Measurements from ENCODE around the gene NAA38. TPM values are rescaled to one million over a fixed set of nuclear protein-coding genes. Genes with fewer than 3 reads are reported as not detected.

NAA38 gene, protein sequence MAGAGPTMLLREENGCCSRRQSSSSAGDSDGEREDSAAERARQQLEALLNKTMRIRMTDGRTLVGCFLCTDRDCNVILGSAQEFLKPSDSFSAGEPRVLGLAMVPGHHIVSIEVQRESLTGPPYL
- total RNA-seq (2014; rRNA removed; shearing (Covaris generic)): 17.1 and 24.0 TPM in 2 replicates
- polyA plus RNA-seq (2016; fragmentation: Nextera tagmentation; extraction: Ambion mirVana): 74.8 and 78.5 TPM in 2 replicates
- long read RNA-seq, transcript NAA38-201 (2 exons, 999 nt): minor isoform, 9 of 28 reads
- long read RNA-seq, transcript NAA38-205 (3 exons, 852 nt): major isoform, 13 of 28 reads
- long read RNA-seq, partial matches to known transcripts: 1 of 28 reads
- long read RNA-seq, other reads (novel, unspliced or antisense): 1 of 28 reads

DNA sequence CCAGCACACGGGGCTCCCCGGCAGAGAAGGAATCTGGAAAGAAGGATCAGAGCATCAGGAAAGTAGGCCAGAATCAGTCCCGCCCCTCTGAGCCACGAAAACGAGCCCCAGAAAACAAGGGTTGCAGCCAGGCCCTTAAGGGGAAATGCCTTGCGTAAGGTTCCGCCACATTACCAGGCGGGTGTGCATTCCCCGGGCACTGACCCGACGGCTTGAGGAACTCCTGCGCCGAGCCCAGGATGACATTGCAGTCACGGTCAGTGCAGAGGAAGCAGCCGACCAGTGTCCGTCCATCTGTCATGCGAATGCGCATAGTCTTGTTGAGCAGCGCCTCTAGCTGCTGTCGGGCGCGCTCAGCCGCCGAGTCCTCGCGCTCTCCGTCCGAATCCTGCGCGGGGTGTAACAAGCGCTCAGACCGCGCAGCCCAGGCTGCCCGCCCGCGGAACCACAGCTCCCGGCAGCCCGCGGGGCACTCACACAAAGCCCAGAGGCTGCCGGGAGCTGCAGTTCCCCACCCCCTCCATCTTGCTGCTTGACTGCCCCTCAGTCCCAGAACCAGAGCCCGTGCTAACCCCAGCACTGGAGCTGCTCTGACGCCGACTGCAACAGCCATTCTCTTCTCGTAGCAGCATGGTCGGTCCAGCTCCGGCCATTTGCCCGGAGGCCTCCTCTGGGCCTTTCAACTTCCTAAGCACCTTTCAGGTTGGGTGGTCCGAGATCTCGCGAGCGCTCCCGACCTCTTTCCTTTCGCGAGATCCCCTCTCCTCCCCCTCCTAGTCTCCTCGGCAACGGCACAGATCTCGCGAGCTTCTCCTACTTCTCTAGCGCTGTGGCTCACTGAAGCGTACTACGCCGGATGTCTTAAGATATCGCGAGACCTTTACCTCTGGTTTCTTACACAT is at the start of gene NAA38:
Gene NAA38 (minus strand): TSS at position 749 of the 902 bp plus-strand sequence. CDS start 96 bp downstream, at position 653.
- no peak for TF ChIP-seq STAT1 (IDR thresholded peaks at IDR 0.05; ENCODE audit: unreplicated experiment)
- TF ChIP-seq, protein P1, sequence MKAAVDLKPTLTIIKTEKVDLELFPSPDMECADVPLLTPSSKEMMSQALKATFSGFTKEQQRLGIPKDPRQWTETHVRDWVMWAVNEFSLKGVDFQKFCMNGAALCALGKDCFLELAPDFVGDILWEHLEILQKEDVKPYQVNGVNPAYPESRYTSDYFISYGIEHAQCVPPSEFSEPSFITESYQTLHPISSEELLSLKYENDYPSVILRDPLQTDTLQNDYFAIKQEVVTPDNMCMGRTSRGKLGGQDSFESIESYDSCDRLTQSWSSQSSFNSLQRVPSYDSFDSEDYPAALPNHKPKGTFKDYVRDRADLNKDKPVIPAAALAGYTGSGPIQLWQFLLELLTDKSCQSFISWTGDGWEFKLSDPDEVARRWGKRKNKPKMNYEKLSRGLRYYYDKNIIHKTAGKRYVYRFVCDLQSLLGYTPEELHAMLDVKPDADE (IDR thresholded peaks at IDR 0.05): peak; percentile 87
- no peak for TF ChIP-seq POLR2AphosphoS5 (IDR thresholded peaks at IDR 0.05; ENCODE audit: low read depth)
- TF ChIP-seq CREB1 (CRISPR knock-in tag; IDR thresholded peaks at IDR 0.05; ENCODE audit: low read depth): peak; percentile 53
- TF ChIP-seq, protein P2, sequence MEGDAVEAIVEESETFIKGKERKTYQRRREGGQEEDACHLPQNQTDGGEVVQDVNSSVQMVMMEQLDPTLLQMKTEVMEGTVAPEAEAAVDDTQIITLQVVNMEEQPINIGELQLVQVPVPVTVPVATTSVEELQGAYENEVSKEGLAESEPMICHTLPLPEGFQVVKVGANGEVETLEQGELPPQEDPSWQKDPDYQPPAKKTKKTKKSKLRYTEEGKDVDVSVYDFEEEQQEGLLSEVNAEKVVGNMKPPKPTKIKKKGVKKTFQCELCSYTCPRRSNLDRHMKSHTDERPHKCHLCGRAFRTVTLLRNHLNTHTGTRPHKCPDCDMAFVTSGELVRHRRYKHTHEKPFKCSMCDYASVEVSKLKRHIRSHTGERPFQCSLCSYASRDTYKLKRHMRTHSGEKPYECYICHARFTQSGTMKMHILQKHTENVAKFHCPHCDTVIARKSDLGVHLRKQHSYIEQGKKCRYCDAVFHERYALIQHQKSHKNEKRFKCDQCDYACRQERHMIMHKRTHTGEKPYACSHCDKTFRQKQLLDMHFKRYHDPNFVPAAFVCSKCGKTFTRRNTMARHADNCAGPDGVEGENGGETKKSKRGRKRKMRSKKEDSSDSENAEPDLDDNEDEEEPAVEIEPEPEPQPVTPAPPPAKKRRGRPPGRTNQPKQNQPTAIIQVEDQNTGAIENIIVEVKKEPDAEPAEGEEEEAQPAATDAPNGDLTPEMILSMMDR (conservative IDR thresholded peaks at IDR 0.05; ENCODE audit: low read depth in 2 of 2): peak in 1 of 2 experiments; percentile 45; a peak in 2 of 4 replicates
- peak; percentile 40 for TF ChIP-seq EZH2 (IDR thresholded peaks at IDR 0.05; ENCODE audit: low read depth, unreplicated experiment)
- peak within 1 kb of the TSS; percentile 30 for H2AFZ ChIP-seq
- Mint-ChIP-seq H3K36me3 (ENCODE audit: low read depth) (no peaks in the 10 kb centered on the region; the same call in 1 of the 3 replicates), H3K27ac (no peak within 1 kb of the TSS), H3K4me1 (peaks cover 26% of the 10 kb centered on the region), H3K9me3 (no peaks in the 10 kb centered on the region; the same call in 2 of the 3 replicates), H3K4me3 (no peak within 1 kb of the TSS), H3K27me3 (ENCODE audit: insufficient read depth, low read depth, poor library complexity) (peaks cover 13% of the 10 kb centered on the region)
- H3F3A ChIP-seq (replicated peaks; ENCODE audit: low read depth): peaks cover 20% of the 10 kb centered on the region; the same call in 1 of the 2 replicates
- H3K4me1 ChIP-seq (ENCODE audit: insufficient read depth): peaks cover 43% of the 10 kb centered on the region
- no peaks in the 10 kb centered on the region; the same call in 1 of the 2 replicates for H3K36me3 ChIP-seq (ENCODE audit: insufficient read depth)
- ATAC-seq (peak; percentile 67), DNase-seq (ENCODE audit: low spot score) (peak; percentile 100)
- H4K20me1 ChIP-seq (replicated peaks; ENCODE audit: insufficient read depth): peaks cover 10% of the 10 kb centered on the region
- peaks cover 7% of the 10 kb centered on the region for H3K79me2 ChIP-seq (replicated peaks; ENCODE audit: insufficient read depth)
- H3K4me3 ChIP-seq: peak within 1 kb of the TSS; percentile 55
- H3K9me2 ChIP-seq (ENCODE audit: insufficient read depth): no peaks in the 10 kb centered on the region
- H3K27me3 ChIP-seq (ENCODE audit: insufficient read depth): peaks cover 48% of the 10 kb centered on the region
- H3K4me2 ChIP-seq: peak within 1 kb of the TSS; percentile 99
- H3K27ac ChIP-seq (ENCODE audit: low read depth): peak within 1 kb of the TSS; percentile 65

- H3K4me2 ChIP-seq: no peak overlapping the region
- Mint-ChIP-seq H3K27ac (peak overlapping the region; percentile 57; the same call in 1 of the 2 replicates), H3K27me3 (ENCODE audit: insufficient read depth, low read depth, poor library complexity) (peaks cover 10% of the 10 kb centered on the region), H3K9me3 (no peaks in the 10 kb centered on the region), H3K36me3 (ENCODE audit: low read depth) (peaks cover 21% of the 10 kb centered on the region; the same call in 2 of the 3 replicates), H3K4me1 (0 out of 3 replicates have a peak, but pooled peaks cover 3% of the 10 kb centered on the region), H3K4me3 (no peak overlapping the region)
- H3K4me1 ChIP-seq (ENCODE audit: insufficient read depth): no peaks in the 10 kb centered on the region
- H3K9me2 ChIP-seq (ENCODE audit: insufficient read depth): no peaks in the 10 kb centered on the region
- no peaks in the 10 kb centered on the region for H3K36me3 ChIP-seq (ENCODE audit: insufficient read depth)
- H2AFZ ChIP-seq: no peak overlapping the region
- H3K4me3 ChIP-seq: no peak overlapping the region
- H3F3A ChIP-seq (replicated peaks; ENCODE audit: low read depth): no peaks in the 10 kb centered on the region
- H4K20me1 ChIP-seq (replicated peaks; ENCODE audit: insufficient read depth): no peaks in the 10 kb centered on the region
- DNase-seq (ENCODE audit: low spot score): no peak
- H3K27me3 ChIP-seq (ENCODE audit: insufficient read depth): no peaks in the 10 kb centered on the region
- no peak overlapping the region for H3K27ac ChIP-seq (ENCODE audit: low read depth)
- ATAC-seq: peak; percentile 65
- H3K79me2 ChIP-seq (replicated peaks; ENCODE audit: insufficient read depth): no peaks in the 10 kb centered on the region
- no peak for TF ChIP-seq NANOG (IDR thresholded peaks at IDR 0.05; ENCODE audit: borderline replicate concordance)
- TF ChIP-seq JUNB (IDR thresholded peaks at IDR 0.05; ENCODE audit: unreplicated experiment): no peak
- TF ChIP-seq, protein P1 (IDR thresholded peaks at IDR 0.05): no peak
- TF ChIP-seq EZH2 (IDR thresholded peaks at IDR 0.05; ENCODE audit: low read depth, unreplicated experiment): no peak
- no peak for TF ChIP-seq CREB1 (CRISPR knock-in tag; IDR thresholded peaks at IDR 0.05; ENCODE audit: low read depth)
- TF ChIP-seq STAT1 (IDR thresholded peaks at IDR 0.05; ENCODE audit: unreplicated experiment): no peak
- TF ChIP-seq, protein P2 (conservative IDR thresholded peaks at IDR 0.05; ENCODE audit: low read depth in 2 of 2): no peak
Observed at GRCh38 chr17:7903154-7904103, 46.1 kb upstream of the NAA38 start.
